OCI-M2 (cell line): Measurements from ENCODE around the gene ATP23.

Experiments
- DNase-seq: peaks from one replicate; lab custom pipeline; 2025; ENCODE audit not compliant: unreplicated experiment; lab: John Stamatoyannopoulos, UW

Gene ATP23

DNA sequence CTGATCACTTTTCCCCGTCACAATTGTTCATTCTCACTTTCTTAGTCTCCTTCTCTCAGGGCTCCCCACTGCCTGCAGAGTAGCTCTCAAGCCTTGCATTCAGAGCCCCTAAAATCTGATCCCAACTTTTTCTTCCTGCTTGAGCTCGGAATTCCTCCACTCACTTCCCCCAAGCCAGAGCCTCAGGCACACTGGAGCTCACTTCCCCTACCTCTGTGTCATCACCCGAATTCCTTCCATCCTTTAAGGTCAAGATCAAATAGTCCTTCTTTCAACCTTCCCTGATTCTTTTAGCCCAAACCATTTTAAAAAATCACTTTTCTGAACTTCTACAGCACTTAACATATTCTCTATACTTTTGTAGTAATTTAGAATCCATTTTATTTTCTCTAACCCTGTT lies 34.1 kb upstream of the ATP23 start:
- DNase-seq = no peak

DNA sequence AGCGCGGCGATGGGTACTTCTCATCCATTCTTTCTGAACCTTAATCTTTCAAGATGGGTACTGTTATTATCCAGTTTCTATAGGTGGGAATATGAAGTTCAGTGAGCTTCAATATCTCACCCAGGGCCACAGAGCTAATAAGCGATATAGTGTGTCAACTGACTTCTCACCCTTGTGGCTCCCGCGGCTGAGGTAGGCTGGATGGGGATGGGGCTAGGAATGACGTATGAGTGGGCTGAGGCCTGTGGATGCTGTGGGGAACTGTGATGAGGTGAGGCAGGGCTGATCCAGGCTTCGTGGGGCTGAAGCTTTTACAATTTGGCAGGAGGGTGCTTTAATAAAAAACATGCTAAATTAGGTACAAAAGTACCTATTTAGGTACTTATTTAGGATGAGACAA lies 32.9 kb upstream of the ATP23 start:
- DNase-seq = no peak

DNA sequence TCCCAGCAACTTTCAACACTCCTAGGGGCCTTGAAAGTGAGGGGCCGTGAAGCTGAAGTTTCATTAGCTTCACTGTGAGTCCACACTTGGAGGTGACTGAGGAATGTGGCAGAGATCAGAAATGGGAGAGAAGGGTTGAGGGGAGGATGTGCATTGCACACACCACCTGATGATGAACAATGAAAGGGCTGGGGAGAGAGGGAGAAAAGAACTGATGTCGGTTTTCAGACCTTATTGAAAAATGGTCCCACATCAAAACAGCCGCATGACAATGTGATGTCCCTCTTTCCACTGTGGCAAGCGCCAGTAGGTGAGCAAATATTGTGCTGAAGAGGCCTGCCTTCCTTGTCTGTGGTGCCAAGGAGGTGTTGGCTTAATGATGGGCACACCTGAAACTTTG lies 32.3 kb upstream of the ATP23 start:
- DNase-seq = no peak

DNA sequence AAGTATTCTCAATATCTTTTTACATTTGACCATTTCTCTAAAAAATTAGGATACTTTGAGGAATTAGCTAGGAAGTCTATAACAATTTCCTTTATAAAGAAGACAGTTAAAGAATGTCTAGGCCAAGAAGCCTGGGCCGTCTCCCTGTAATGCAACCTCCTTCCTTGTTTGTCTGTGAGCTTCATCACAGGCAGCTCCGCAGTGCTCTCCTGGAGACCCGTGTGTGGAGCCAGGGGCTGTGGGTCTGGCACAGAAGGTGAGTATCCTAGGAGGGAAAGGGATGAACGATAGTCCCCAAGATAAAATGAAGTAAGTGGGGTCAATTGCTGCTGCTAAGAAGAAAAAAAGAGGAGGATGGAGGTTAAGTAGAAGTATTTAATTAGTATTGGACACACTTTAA lies 31.8 kb upstream of the ATP23 start:
- DNase-seq = no peak

DNA sequence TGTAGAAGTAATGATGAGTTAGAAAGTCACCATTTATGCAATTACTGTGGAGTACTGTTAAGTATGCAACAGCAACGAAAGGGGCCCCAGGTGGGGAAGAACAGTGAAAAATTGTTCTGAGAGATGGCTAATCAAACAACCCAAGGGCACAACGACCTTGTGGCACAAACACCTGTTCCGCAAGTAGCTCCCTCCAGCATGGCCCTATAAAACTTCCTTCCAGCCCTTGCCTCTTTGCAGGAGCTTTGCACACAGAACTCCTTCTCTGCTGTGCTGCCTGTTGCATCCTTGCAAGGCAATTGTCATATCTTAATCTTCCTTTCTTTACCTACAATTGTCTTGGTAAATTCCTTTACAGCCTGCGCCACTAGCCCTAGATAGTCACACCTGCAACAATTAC lies 23.2 kb upstream of the ATP23 start:
- DNase-seq = no peak

DNA sequence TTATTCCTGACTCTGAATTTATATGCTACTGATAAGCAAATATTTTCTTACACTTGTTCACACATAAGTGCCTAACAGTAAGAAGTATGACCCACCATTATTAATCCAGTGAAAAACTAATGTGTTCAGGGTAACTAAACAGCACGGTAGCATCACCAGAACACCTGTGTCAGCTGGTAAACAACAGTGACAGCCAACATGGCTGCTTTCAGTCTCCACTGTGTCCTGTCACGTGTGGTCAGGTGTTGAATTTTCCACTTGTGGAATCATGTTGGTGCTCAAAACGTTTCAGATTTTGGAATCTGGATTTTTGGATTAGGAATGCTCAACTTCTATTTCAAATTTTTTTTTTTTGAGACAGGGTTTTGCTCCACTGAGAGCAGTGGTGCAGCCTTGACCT lies 14.3 kb upstream of the ATP23 start:
- DNase-seq = no peak

DNA sequence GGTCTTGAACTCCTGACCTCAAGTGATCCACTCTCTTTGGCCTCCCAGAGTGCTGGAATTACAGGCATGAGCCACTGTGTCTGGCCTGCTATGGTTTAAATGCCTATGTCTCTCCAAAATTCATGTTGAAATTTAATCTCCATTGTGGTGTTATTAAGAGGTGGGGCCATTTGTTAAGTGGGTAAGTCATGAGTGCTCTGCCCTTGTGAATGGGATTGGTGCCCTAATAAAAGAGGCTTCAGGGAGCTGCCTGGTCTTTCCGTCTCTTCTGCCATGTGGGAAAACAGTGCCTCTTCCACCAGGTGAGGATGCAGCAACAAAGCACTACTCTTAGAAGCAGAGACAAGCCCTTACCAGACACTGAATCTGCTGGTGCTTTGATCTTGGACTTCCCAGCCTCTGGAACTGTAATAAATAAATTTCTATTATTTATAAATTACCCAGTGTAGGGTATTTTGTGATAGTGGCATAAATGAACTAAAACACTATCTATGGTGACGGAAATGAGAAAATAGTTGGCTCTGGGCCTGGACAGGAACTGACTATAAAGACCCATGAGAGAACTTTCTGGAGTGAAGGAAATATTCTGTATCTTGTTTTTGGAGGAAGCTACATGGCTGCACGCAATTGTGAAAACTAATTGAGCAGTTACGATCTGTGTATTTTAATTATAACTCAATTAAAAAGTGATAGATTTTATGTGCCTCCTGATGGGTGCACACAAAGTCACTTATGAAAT lies 12.1 kb upstream of the ATP23 start:
- DNase-seq = no peak

DNA sequence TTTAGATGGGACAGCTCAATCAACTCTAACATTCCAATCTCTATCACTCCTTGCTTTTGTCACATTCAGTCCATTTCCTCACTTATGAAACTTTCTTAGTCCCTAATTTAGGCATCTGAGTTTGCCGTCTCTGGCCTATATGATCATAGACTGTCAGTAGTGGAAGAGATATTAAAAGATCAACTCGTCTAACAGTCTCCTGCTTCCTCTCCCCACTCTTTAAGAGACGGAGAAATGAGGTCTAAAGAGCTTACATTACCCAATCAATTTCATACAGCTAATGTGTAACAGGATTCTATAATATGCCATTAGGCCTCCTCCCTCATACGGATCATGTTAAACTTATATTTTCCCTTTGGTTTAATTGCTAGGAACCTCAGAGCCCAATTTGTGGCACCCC lies 6.5 kb upstream of the ATP23 start:
- DNase-seq = no peak

DNA sequence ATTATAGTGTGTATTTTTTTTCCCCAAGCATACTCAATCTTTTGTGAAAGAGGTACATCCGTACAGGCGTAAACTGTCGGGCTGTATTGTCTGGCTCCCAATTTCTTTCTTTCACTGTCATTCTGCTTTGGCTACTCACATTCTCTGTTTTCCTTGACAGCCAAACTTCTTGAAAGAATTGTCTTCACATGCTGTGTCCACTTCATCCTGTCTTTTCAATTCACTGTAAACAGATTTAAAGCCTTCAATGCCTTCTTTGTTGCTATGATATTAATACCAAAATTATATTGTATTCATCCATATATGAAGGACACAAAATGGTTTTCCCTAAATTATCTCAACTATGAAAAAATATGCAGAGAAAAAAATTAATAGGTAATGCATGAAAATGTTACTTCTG lies 6.0 kb upstream of the ATP23 start:
- DNase-seq = no peak

DNA sequence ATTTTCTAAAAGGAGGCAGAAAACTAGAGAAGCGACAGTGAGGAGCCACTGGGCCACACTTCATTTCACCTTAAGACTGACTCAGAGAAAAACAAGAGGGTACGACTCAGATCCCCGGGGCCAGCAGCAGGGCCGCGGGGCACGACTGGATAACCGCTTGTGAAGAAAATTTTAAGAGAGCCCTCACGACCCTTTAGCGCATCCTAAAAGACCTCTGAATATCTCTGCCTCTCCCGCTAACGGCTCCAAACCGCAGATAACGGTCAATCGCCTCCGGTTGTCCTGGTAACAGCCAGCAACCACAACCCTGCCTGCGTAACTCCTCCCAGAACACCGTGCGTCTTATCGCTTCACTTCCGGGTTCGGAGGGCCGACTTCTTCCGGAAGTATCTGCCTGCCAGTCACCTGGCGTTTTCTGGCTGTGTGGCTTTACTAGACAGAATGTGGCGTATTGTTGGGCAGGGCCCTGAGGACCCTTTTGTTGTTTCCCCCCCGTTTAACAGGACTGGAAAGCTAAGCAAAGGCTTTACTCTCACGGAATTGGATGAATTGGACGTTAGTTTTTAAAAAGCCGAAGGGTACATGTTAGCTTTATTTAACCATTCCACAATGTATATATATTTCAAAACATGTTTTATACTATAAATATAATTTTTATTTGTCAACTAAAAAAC lies 5.4 kb upstream of the ATP23 start:
- DNase-seq = peak; percentile 89

DNA sequence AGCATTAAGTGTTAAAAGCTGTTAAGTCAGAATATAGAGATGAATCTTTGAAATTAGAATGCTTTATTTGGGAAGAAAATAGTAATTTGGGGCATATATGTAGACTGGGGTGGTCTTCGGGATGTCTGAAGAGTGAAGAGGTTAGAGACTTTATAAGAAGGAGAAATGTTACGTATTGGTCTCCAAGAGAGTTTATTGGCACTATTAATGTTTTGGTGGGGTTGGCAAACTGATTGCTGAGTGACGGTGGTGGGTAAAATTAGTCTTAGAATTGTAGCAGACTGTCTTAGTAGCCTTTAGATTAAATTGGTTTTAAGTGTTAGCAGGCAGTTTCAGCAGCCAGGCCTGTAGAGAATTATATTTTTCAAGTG lies 4.9 kb upstream of the ATP23 start:
- no peak for DNase-seq

DNA sequence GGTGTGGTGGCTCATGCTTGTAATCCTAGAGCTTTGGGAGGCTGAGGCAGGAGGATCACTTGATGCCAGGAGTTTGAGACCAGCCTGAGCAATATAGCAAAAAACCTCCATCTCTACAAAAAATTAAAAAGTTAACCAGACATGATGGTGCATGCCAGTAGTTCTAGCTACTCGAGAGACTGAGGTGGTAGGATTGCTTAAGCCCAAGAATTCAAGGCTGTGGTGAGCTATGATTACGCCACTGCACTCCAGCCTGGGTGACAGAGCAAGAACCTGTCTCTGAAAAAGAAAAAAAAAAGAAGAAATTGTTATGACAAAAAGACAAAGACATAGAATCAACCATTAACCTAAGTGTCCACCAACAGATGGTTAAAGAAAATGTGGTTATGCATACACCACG lies 2.1 kb upstream of the ATP23 start:
- DNase-seq = no peak

DNA sequence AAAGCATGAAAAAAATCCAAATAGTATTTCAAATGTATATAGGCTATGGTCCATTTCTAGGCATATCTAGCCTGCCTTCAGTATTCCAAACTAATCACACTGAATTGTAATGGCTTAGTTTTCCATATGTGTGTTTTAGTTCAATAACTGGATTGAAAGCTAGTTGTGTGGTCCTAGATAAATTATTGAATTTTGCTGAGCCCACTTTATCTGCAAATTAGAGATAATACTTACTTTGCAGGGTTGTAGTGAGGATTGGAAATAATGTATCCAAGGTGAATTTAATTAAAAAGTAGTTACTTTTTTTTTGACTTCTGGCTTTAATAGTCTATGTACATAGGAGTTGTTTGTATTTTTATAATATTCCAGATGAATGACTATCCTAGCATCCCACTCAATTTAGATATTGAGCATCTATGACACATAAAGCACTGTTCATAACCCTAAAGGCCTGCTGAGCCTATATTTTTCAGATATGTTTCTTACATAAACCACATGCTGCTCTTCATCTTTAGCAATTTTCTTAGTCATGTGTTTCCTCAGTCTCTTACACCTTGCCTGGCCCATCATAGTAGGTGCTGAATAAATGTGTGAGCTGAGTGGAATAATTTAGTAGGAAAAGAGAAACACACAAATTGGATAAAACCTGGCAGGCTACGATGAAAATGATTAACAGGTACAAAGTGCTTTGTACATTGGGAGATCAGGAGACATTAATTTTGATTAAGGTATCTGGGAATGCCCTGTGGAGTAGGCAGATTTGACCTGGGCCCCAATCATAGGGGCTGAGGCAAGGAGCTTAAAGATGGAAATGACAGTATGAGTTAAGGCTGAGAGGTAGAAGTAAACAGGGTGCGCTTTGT lies 1.1 kb upstream of the ATP23 start:
- no peak for DNase-seq

DNA sequence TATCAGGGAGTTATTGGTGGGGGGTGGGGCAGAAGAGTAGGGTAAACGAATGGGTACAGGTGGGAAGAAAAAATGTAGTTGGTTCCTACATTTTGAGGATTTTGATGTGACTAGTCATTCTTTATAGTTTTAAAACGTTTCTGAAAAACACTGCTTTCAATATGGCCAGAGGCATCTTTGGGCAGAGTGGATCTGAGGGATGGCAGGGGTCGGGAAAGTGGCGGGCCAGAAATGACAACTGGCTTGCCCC lies 527 bp upstream of the ATP23 start:
- DNase-seq = no peak

DNA sequence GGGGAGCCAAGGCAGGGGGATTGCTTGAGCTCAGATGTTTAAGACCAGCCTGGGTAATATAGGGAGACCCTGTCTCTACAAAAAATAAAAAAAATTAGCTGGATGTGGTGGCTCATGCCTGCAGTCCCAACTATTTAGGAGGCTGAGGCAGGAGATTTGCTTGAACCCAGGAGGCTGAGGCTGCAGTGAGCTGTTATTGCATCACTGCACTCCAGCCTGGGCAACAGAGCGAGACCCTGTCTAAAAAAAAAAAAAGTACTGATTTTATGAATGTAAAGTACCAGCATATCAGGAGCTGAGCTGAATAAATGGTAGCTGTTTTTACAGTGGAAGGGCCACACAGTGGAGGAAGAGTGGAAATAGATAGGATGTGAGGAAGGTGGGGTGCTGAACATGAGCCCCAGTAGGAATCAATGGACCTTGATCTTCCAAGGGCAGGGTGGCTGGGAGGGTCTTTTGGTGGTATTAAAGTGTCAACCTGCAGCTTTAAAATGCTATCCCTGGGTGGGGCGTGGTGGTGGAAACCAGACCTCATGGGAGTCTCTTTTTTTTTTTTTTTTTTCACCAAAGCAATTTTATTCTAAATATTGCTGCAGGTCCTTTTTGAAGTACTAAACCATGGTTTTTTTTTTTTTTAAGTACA lies 2.2 kb downstream of the ATP23 start:
- DNase-seq = no peak

DNA sequence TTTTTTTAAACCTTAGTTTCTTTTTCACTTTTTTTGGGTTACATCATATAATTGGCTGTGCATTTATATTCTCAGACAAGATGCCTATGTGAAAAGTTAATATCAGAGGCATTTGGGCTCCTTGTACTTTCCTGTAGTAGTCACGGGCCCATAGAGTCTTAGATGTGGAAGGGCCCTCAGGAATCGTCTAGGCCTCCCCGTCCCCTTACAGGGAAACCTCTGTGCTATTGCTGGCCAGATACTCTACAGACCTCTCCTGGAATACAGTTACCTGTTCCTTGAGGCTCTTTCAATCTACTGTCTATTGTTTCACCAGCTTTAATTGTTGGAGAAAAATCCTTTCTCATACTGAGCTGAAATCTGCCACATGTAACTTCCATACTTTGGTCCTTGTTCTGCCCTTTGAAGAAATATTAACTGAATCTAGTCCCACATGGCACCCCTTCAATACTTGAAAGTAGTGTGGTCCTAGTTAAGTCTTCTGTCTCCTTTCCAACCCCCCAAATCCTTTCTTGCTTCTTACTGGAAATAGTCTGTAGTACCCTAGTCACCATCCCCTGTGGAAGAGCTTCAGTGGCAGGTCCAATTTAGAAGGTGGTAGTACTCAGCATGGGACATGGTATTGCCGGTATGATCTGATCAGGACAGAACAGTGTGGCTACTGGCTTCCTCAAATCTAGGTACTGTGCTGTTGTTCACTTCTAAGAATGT lies 3.1 kb downstream of the ATP23 start:
- DNase-seq = no peak

DNA sequence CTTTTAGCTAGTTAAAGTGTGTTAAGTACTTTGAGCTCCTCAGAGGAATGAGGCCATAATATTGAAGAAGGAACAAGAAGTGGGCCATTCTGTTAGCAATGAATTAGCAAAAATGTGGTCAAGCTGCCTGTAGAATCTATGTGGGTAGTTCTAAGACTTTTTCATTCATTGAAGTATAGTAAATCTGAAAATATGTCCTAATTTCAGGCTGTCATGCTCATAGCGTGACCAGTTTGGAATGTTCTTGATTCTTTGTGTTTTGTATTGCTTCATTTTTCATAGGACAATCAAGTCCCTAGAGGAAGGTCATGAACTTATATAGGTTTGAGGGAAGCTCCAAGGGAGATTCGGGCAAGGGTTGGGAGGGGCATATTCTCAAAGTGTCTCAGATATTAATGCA lies 11.4 kb downstream of the ATP23 start:
- DNase-seq = no peak

DNA sequence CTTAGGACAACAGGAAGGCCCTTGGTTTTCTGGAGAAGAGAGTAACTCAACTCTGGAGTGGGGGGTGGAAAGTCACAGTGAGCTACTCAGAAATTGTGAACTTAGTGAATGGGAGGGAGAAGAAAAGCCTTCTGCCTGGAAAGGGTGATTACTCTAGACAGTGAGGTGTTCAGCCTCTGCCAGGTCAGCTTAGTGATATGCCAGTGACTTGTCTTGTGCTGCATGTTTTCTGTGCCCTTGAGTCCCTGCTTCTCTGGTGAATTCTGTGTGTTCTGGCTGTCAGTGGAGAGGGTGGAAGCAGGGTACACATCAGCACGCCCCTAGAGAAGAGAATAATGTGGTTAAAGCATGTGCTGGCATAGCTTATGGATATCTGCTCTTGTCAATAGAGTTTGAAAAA lies 13.4 kb downstream of the ATP23 start:
- DNase-seq = no peak

DNA sequence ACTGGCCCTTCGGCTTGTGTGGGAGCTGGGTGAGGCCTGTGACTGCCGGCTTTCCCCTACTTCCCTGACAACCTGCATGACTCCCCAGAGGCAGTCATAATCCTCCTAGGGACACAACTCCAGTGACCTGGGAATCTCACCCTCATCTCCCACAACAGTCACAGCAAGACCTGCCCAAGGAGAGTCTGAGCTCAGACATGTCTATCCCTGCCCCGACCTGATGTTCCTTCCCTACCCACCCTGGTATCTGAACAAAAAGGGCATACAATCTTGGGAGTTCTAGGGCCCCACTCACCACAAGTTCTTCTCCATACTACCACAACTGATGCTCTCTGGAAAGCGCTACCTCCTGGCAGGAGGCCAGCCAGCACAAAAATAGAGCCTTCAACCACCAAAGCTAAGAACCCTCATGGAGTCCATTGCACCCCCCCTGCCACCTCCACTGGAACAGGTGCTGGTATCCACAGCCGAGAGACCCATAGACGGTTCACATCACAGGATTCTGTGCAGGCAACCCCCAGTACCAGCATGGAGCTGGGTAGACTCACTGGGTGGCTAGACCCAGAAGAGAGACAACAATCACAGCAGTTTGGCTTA lies 16.8 kb downstream of the ATP23 start:
- no peak for DNase-seq

DNA sequence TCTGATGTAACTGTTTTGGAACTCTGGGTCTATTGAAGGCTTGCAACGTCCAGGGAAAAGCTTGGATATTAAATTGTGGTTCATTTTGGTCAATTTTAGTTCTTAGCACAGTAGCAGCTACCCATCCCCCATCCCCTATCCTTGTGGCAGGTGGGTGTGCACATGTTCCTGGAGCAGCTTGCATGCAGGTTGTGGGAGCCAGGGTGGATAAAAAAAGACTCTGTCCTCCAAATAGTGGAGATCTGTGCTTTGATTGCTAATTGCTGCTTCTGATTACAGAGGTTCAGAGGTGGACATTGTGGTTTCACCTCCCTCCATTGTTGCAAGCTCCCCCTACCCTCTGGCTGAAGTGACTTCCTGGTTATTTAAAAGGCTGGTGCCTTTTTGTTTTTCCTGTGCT lies 23.1 kb downstream of the ATP23 start:
- no peak for DNase-seq

DNA sequence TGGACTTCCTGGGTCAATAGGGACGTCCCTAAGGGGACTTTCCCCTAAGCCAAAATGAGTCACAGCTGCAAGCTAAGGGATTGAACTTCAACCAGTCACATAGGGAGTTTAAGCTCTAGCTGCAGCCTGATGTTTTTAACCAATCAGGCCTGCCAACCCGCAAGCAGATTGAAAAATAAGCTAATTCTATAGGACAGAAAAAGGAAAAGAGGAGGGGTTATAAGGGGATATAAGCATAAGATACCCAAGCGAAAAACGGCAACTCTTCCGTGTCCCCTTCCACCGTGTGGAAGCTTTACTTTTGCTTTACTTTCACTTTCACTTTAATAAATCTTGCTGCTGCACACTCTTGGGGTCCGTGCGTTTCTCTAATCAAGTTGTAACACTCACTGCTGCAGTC lies 24.4 kb downstream of the ATP23 start:
- DNase-seq = no peak
